ENCODE data around the gene ULBP3. TPM values are rescaled to one million over a fixed set of nuclear protein-coding genes. Genes with fewer than 3 reads are reported as not detected.
"Not testable (repeated sequence)": the region's sequence is repeated elsewhere in the genome, so short reads cannot be mapped to it uniquely, and the experiment has no call there.

The ULBP3 gene
- total and polyA plus RNA-seq, 9 of the 15 experiments (the other 6 are each of a cell fraction or from before 2014, with no cell fraction given): 0.25 to 0.33 TPM; not detected in 7

- CTCF ChIA-PET (ENCODE audit: low intra/inter-chr PET ratio): interaction anchor here (0.8 to 4.4 kb wide), 2 partner anchors 10 to 80 kb away, joined by 3 to 70 read pairs; partner anchors contain the start of gene RAET1L
- H3K9me3 ChIP-seq (replicated peaks; ENCODE audit: control insufficient read depth, insufficient read depth, low read depth, low read length); in situ Hi-C loops (cut with MboI); H3K79me2 ChIP-seq (ENCODE audit: control insufficient read depth, insufficient read depth, low read length); H4K20me1 ChIP-seq (replicated peaks; ENCODE audit: control insufficient read depth, insufficient read depth, low read length); H3K36me3 ChIP-seq (ENCODE audit: control insufficient read depth, insufficient read depth, low read length); H3K4me3 ChIP-seq; H3K9me1 ChIP-seq (ENCODE audit: control insufficient read depth, insufficient read depth, low read length); BruUV-seq (replicated peaks); TF ChIP-seq TEAD4 (CRISPR knock-in tag; IDR thresholded peaks at IDR 0.05; ENCODE audit: borderline replicate concordance): not testable (repeated sequence)
- Histone ChIP-seq H3K27ac (ENCODE audit: extremely low read depth, low read depth, low read length) (peak overlapping the region; percentile 28; the same call in 2 of the 3 replicates), H3K27me3 (ENCODE audit: control insufficient read depth in 2 of 2, insufficient read depth in 2 of 2, low read length in 2 of 2) (peaks cover 3 to 14% of the 10 kb centered on the region in 2 experiments; a peak in 4 of 5 replicates), H2AFZ (ENCODE audit: low read depth, low read length) (peak overlapping the region; percentile 79), H3K4me2 (ENCODE audit: insufficient read depth, low read length) (peak overlapping the region; percentile 63), H3K4me1 (replicated peaks in 1 of 2; ENCODE audit: control insufficient read depth in 2 of 2, insufficient read depth in 2 of 2, low read length in 2 of 2) (peaks cover 18 to 21% of the 10 kb centered on the region in 2 experiments; a peak in 4 of 5 replicates), H3K9ac (ENCODE audit: insufficient read depth in 1 of 2, low read depth in 2 of 2, low read length in 2 of 2) (peak overlapping the region; percentile 38 to 77; a peak in 3 of 4 replicates)
- under 1% methylated on average over 15 of the region's 15 CpGs for WGBS (ENCODE audit: insufficient coverage, low coverage, missing lambda C conversion rate)
- intact Hi-C loops (cut with micrococcal nuclease): loop anchor here (5.0 kb wide), 1 partner anchor 173 kb away; no protein-coding TSS in a partner anchor
- POLR2A ChIA-PET: interaction anchor here (0.8 kb wide), 1 partner anchor 39 kb away, joined by 3 read pairs; no protein-coding TSS in a partner anchor
- ATAC-seq: peak; percentile 86
- peak; percentile 47 to 74 (median 58) for DNase-seq (ENCODE audit: extremely low read depth in 1 of 4, low spot score in 3 of 4)
- FAIRE-seq: peak; percentile 79
- peak; percentile 51 for TF ChIP-seq CBFA2T2 (conservative IDR thresholded peaks at IDR 0.05)
- peak; percentile 52 for TF ChIP-seq L3MBTL2 (IDR thresholded peaks at IDR 0.05)
- peak; percentile 97 for TF ChIP-seq CC2D1A (IDR thresholded peaks at IDR 0.05)
- TF ChIP-seq TEAD4 (IDR thresholded peaks at IDR 0.05; ENCODE audit: low read length): 0 out of 2 replicates have a peak, but pooled peaks have one; percentile 7
- TF ChIP-seq ZEB2 (IDR thresholded peaks at IDR 0.05): peak; percentile 76; the same call in 1 of the 2 replicates
- peak; percentile 85 for TF ChIP-seq EHMT2 (IDR thresholded peaks at IDR 0.05)
- TF ChIP-seq TCF3 (CRISPR knock-in tag; IDR thresholded peaks at IDR 0.05): peak; percentile 65
- peak; percentile 31; the same call in 1 of the 2 replicates for TF ChIP-seq ATF7 (IDR thresholded peaks at IDR 0.05)
- TF ChIP-seq, protein P1, sequence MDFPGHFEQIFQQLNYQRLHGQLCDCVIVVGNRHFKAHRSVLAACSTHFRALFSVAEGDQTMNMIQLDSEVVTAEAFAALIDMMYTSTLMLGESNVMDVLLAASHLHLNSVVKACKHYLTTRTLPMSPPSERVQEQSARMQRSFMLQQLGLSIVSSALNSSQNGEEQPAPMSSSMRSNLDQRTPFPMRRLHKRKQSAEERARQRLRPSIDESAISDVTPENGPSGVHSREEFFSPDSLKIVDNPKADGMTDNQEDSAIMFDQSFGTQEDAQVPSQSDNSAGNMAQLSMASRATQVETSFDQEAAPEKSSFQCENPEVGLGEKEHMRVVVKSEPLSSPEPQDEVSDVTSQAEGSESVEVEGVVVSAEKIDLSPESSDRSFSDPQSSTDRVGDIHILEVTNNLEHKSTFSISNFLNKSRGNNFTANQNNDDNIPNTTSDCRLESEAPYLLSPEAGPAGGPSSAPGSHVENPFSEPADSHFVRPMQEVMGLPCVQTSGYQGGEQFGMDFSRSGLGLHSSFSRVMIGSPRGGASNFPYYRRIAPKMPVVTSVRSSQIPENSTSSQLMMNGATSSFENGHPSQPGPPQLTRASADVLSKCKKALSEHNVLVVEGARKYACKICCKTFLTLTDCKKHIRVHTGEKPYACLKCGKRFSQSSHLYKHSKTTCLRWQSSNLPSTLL (IDR thresholded peaks at IDR 0.05): peak; percentile 94
- peak; percentile 57 for TF ChIP-seq EP300 (IDR thresholded peaks at IDR 0.05; ENCODE audit: low read length)
- peak; percentile 59 for TF ChIP-seq DPF2 (IDR thresholded peaks at IDR 0.05)
- TF ChIP-seq ARID1B (IDR thresholded peaks at IDR 0.05): peak; percentile 73
- peak; percentile 46 for TF ChIP-seq HDAC3 (IDR thresholded peaks at IDR 0.05; ENCODE audit: borderline replicate concordance, partially characterized antibody)
- 0 out of 2 replicates have a peak, but pooled peaks have one; percentile 3 for TF ChIP-seq ZNF584 (CRISPR knock-in tag; IDR thresholded peaks at IDR 0.05; ENCODE audit: low read depth)
- peak; percentile 50 for TF ChIP-seq NCOR1 (IDR thresholded peaks at IDR 0.05)
- TF ChIP-seq STAT5A (IDR thresholded peaks at IDR 0.05; ENCODE audit: borderline replicate concordance, low read length): peak; percentile 72
- 0 out of 2 replicates have a peak, but pooled peaks have one; percentile 22 for TF ChIP-seq CREB3L1 (IDR thresholded peaks at IDR 0.05; ENCODE audit: borderline replicate concordance, low read depth)
- peak in 1 of 3 experiments; percentile 53 for TF ChIP-seq YY1 (IDR thresholded peaks at IDR 0.05; ENCODE audit: borderline replicate concordance in 1 of 3, control insufficient read depth in 1 of 3, extremely low read depth in 1 of 3, insufficient read depth in 3 of 3, insufficient read length in 1 of 3, insufficient replicate concordance in 2 of 3, low read depth in 1 of 3, low read length in 2 of 3)
These were observed 53.5 kb downstream of the ULBP3 start for GRCh38 chr6:150015281-150016001.
